Stomach smooth muscle (tissue), 2 donors: Measurements from ENCODE around the gene NACAD.

Experiments used
- H3K27ac ChIP-seq: one replicate; pipeline ENCODE4 v1.7.0; 2013; ENCODE audit warnings: mild to moderate bottlenecking, low read length, inconsistent platforms
- H3K27me3 ChIP-seq, 2 donors: one replicate each; pipeline ENCODE4 v1.7.0; 2013; ENCODE audit warnings: low read length in 2 of 2; ENCODE audit not compliant: insufficient read depth in 2 of 2, control insufficient read depth in 1 of 2
- H3K36me3 ChIP-seq, 2 donors: one replicate each; pipeline ENCODE4 v1.7.0; 2013; ENCODE audit warnings: low read length in 2 of 2; ENCODE audit not compliant: control insufficient read depth in 2 of 2, insufficient read depth in 2 of 2
- H3K4me1 ChIP-seq: one replicate; pipeline ENCODE4 v1.7.0; 2013; ENCODE audit warnings: low read length; ENCODE audit not compliant: control insufficient read depth, insufficient read depth
- H3K4me3 ChIP-seq, 2 donors: one replicate each; pipeline ENCODE4 v1.7.0; 2013; ENCODE audit warnings: low read length in 2 of 2
- H3K9ac ChIP-seq, 2 donors: one replicate each; pipeline ENCODE4 v1.7.0; 2013; ENCODE audit warnings: low read length in 2 of 2, mild to moderate bottlenecking in 1 of 2
- H3K9me3 ChIP-seq, 2 donors: one replicate each; pipeline ENCODE4 v1.7.0; 2013; ENCODE audit warnings: low read length in 2 of 2; ENCODE audit not compliant: control insufficient read depth in 2 of 2
- donor health status: healthy.
- donor health status: Pancreatic carcinoma.

NACAD gene, protein sequence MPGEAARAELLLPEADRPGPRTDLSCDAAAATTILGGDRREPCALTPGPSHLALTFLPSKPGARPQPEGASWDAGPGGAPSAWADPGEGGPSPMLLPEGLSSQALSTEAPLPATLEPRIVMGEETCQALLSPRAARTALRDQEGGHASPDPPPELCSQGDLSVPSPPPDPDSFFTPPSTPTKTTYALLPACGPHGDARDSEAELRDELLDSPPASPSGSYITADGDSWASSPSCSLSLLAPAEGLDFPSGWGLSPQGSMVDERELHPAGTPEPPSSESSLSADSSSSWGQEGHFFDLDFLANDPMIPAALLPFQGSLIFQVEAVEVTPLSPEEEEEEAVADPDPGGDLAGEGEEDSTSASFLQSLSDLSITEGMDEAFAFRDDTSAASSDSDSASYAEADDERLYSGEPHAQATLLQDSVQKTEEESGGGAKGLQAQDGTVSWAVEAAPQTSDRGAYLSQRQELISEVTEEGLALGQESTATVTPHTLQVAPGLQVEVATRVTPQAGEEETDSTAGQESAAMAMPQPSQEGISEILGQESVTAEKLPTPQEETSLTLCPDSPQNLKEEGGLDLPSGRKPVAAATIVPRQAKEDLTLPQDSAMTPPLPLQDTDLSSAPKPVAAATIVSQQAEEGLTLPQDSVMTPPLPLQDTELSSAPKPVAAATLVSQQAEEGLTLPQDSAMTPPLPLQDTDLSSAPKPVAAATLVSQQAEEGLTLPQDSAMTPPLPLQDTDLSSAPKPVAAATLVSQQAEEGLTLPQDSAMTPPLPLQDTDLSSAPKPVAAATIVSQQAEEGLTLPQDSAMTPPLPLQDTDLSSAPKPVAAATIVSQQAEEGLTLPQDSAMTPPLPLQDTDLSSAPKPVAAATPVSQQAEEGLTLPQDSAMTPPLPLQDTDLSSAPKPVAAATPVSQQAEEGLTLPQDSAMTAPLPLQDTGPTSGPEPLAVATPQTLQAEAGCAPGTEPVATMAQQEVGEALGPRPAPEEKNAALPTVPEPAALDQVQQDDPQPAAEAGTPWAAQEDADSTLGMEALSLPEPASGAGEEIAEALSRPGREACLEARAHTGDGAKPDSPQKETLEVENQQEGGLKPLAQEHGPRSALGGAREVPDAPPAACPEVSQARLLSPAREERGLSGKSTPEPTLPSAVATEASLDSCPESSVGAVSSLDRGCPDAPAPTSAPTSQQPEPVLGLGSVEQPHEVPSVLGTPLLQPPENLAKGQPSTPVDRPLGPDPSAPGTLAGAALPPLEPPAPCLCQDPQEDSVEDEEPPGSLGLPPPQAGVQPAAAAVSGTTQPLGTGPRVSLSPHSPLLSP (N-terminal part only)

DNA sequence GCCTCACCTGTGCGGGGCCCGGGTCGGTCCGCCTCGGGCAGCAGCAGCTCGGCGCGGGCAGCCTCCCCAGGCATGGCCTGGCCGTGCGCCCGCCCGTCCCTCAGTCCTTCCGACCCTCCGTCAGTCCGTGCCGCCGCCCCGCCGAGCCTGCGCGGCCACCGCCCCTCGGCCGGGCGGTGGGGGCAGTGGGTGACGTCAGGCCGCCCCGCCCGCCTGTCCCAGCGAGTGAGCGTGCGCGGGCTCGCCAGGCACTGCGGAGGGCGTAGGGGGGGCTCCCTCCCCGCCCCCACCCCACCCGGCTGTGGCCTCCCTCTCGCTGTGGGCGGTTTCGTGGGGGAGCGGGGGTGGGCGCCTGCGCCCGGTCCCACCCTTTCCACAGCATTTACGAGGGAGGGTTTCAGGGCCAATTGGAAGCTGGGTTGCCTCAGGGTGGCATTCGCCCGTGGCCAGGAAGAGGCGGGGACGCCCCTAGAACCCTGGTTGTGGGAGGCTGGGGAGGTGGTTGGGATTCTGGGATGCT, at the start of gene NACAD:
TSS of gene NACAD (minus strand) at position 149 of the 520 bp plus-strand sequence. CDS start at position 74, 75 bp downstream.
- H3K9ac ChIP-seq, result peak within 1 kb of the TSS; percentile 59 to 64
- peaks cover 15% of the 10 kb centered on the region for H3K4me1 ChIP-seq
- no peaks in the 10 kb centered on the region for H3K27me3 ChIP-seq
- H3K27ac ChIP-seq, result peak within 1 kb of the TSS; percentile 70
- no peaks in the 10 kb centered on the region for H3K9me3 ChIP-seq
- H3K36me3 ChIP-seq, result peaks cover 2% of the 10 kb centered on the region in 2 donors
- H3K4me3 ChIP-seq, result peak within 1 kb of the TSS; percentile 75 to 78

DNA sequence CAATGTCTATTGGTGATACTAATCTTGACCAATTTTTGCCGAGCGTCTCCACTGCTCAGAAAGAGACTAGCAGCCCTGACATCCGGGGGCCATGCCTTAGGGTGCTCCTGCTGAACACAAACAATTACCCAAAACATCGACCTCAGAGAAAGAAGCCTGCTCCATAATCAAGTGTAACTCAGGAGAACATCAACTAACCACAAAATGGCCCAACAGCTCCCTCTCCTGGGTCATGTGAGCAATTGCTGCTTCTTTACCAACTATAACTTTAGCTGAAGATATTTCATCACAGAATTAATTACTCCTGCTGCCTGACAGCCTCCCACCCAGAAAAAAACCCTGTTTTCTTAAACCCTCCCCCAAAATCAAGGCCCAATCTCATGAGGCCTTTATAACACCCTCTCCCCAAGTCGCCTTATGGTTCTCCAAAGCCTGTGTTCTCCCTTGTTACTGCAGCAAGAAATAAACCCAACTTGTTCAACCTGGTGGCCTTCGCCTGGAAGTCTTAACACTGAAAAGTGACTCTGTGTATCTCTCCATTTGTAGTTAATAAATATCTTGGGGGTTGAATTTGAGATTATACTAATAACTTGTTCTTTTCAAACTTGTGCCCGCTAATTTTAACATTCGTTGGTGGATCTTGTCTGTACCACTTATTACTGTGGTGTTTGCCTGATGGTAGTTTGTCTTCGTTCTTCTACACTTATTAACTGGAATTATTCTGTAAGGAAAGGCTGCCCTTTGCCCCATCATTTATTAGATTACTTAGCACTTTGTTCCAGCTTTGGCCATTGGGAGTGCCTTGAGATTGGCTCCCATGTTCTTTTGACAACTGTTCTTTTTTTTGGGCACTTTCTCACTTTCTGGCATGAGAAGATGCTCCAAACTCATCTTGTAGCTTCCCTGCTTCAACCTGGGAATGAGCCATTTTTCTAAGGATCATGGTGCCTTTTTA, 47.6 kb upstream of the NACAD start:
- Histone ChIP-seq H3K27me3 (peaks cover 2 to 4% of the 10 kb centered on the region in 2 donors), H3K9ac (no peak overlapping the region), H3K36me3 (no peaks in the 10 kb centered on the region), H3K4me3 (no peak overlapping the region), H3K27ac (no peak overlapping the region), H3K4me1 (no peaks in the 10 kb centered on the region), H3K9me3 (no peaks in the 10 kb centered on the region)

DNA sequence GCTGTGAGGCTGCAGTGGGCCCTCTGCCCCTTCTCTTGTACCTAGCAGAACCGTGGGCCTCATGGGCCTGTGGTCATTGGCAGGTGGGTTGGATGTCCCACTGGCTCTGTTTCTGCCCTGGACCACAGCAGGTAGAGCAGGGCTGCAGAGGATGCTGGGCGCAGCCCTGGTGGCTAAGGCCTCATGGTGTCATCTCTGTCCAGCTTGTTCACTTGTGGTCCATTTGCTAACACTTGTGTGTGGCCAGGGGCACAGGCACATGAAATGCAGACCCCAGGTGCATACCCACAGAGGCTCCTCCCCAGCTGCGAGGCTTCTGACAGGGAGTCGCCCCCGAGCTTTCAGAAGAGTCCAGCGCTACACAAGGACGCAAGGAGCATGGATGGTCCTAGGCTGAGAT, 45.1 kb upstream of the NACAD start:
- no peaks in the 10 kb centered on the region for H3K36me3 ChIP-seq
- no peaks in the 10 kb centered on the region for H3K4me1 ChIP-seq
- H3K9ac ChIP-seq, result no peak overlapping the region
- no peak overlapping the region for H3K4me3 ChIP-seq
- no peak overlapping the region for H3K27ac ChIP-seq
- H3K27me3 ChIP-seq, result peaks cover under 1 to 4% of the 10 kb centered on the region in 2 donors
- no peaks in the 10 kb centered on the region for H3K9me3 ChIP-seq

GRCh38 chr7:45133352-45133751, 44.6 kb upstream of the NACAD start:
- H3K27ac ChIP-seq, result no peak overlapping the region
- no peak overlapping the region for H3K4me3 ChIP-seq
- H3K27me3 ChIP-seq, result peaks cover 0 to 4% of the 10 kb centered on the region in 2 donors
- H3K9ac ChIP-seq, result no peak overlapping the region
- no peaks in the 10 kb centered on the region for H3K36me3 ChIP-seq
- no peaks in the 10 kb centered on the region for H3K9me3 ChIP-seq
- no peaks in the 10 kb centered on the region for H3K4me1 ChIP-seq

DNA sequence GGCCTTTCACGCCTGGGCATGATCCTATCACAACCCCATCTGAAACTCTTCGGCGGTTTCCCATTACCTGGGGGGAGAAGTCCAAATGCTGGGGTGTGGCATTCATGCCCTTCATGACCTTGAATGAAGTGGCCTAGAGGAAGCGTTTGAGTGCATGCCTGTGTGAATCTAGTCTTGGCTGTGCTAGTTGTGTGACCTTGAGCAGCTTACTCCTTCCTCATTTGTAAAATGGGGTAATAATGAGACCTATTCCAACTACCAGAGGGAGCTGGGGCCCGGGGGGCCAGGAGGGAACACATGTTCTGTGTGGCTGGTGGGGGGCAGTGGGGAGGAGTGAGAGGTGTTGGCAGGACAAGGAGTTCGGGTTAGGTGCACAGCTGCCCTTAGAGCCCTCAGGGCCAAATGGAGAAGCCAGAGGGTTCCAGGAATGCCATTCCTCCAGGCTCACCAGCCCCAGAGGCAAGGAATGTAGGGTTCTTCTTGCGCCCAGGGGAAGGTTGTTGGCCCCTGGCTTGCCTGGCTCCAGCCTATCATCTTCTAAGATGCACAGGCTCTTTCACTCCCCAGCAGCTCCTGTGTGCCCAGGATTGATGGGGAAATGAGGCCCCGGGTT, 44.0 kb upstream of the NACAD start:
- H3K27me3 ChIP-seq, result peaks cover 0 to 4% of the 10 kb centered on the region in 2 donors
- no peak overlapping the region for H3K27ac ChIP-seq
- no peak overlapping the region for H3K9ac ChIP-seq
- H3K36me3 ChIP-seq, result no peaks in the 10 kb centered on the region
- no peak overlapping the region for H3K4me3 ChIP-seq
- no peaks in the 10 kb centered on the region for H3K4me1 ChIP-seq
- H3K9me3 ChIP-seq, result no peaks in the 10 kb centered on the region

- Histone ChIP-seq H3K4me3 (no peak overlapping the region), H3K9me3 (no peaks in the 10 kb centered on the region), H3K4me1 (no peaks in the 10 kb centered on the region), H3K27ac (no peak overlapping the region), H3K27me3 (peaks cover 0 to 4% of the 10 kb centered on the region in 2 donors), H3K9ac (no peak overlapping the region), H3K36me3 (no peaks in the 10 kb centered on the region)
Observed at GRCh38 chr7:45131891-45132290, 43.1 kb upstream of the NACAD start.

- H3K36me3 ChIP-seq, result no peaks in the 10 kb centered on the region
- H3K9ac ChIP-seq, result no peak overlapping the region
- H3K27ac ChIP-seq, result no peak overlapping the region
- H3K9me3 ChIP-seq, result no peaks in the 10 kb centered on the region
- no peaks in the 10 kb centered on the region for H3K4me1 ChIP-seq
- H3K4me3 ChIP-seq, result no peak overlapping the region
- H3K27me3 ChIP-seq, result peaks cover 0 to 4% of the 10 kb centered on the region in 2 donors
Observed at GRCh38 chr7:45130910-45131309, 42.1 kb upstream of the NACAD start.

- no peaks in the 10 kb centered on the region for H3K9me3 ChIP-seq
- no peak overlapping the region for H3K27ac ChIP-seq
- H3K9ac ChIP-seq, result no peak overlapping the region
- H3K27me3 ChIP-seq, result peaks cover 0 to 4% of the 10 kb centered on the region in 2 donors
- H3K4me1 ChIP-seq, result no peaks in the 10 kb centered on the region
- H3K4me3 ChIP-seq, result no peak overlapping the region
- H3K36me3 ChIP-seq, result no peaks in the 10 kb centered on the region
Observed at GRCh38 chr7:45129906-45130305, 41.1 kb upstream of the NACAD start.

GRCh38 chr7:45129181-45129800, 40.5 kb upstream of the NACAD start:
- Histone ChIP-seq H3K27me3 (peaks cover 0 to 4% of the 10 kb centered on the region in 2 donors), H3K9me3 (no peaks in the 10 kb centered on the region), H3K4me1 (no peaks in the 10 kb centered on the region), H3K4me3 (no peak overlapping the region), H3K27ac (no peak overlapping the region), H3K9ac (no peak overlapping the region), H3K36me3 (no peaks in the 10 kb centered on the region)
